CD4-positive, alpha-beta T cell (primary cell): ENCODE results near the gene SIM2. TPM values are rescaled to one million over a fixed set of nuclear protein-coding genes. Genes with fewer than 3 reads are reported as not detected.

Source experiments
- ATAC-seq: fragments of 200-7000 bp; cut with Tn5 transposase; one replicate; pipeline ENCODE4 v1.10.0; 2022; ENCODE audit warnings: mild to moderate bottlenecking; ENCODE audit not compliant: poor library complexity
- CTCF ChIA-PET: fragments of 350-600 bp; sonication (Branson Sonifier 250); formaldehyde crosslinking; loops from one replicate; lab custom pipeline; 2021; ENCODE audit warnings: antibody characterized with exemption, inconsistent platforms; lab: Charles Lee
- POLR2A ChIA-PET: fragments of 350-600 bp; sonication (Branson Sonifier 250); formaldehyde crosslinking; loops from one replicate; lab custom pipeline; 2021; ENCODE audit warnings: antibody characterized with exemption, inconsistent platforms; lab: Charles Lee
- DNase-seq, 14 experiments: peaks; one replicate each; pipeline ENCODE4 v3.0.0-alpha.2; 2013 to 2020; ENCODE audit warnings: mixed read lengths in 2 of 14
- H3K27ac ChIP-seq, 2 donors: one replicate each; pipeline versions ENCODE4 v1.5.1 to v1.7.0; 2013; ENCODE audit warnings: low read length in 2 of 2, low read depth in 1 of 2, mild to moderate bottlenecking in 1 of 2
- H3K27me3 ChIP-seq, 2 experiments: 1 replicate in 1 of 2; 2 replicates in 1 of 2; pipeline versions ENCODE4 v1.6.1 to v1.7.0; 2013; ENCODE audit warnings: low read length in 2 of 2, control low read depth in 1 of 2, mild to moderate bottlenecking in 1 of 2, moderate library complexity in 1 of 2; ENCODE audit not compliant: insufficient read depth in 2 of 2, control insufficient read depth in 1 of 2
- H3K36me3 ChIP-seq: one replicate; pipeline ENCODE4 v1.6.1; 2013; ENCODE audit warnings: low read length, control low read depth; ENCODE audit not compliant: insufficient read depth
- H3K4me1 ChIP-seq: one replicate; pipeline ENCODE4 v1.6.1; 2013; ENCODE audit warnings: low read length, control low read depth; ENCODE audit not compliant: insufficient read depth
- H3K4me3 ChIP-seq: one replicate; pipeline ENCODE4 v1.5.1; 2013; ENCODE audit warnings: mild to moderate bottlenecking, low read length, moderate library complexity
- H3K9me3 ChIP-seq, 2 experiments: 1 replicate in 1 of 2; 2 replicates in 1 of 2; pipeline versions ENCODE4 v1.6.1 to v1.7.0; 2013; ENCODE audit warnings: low read length in 2 of 2, mild to moderate bottlenecking in 2 of 2, control low read depth in 1 of 2, moderate library complexity in 1 of 2; ENCODE audit not compliant: control insufficient read depth in 1 of 2, insufficient read depth in 1 of 2
- H3K27ac Mint-ChIP-seq: one replicate; pipeline ENCODE4 v1.8.0; 2020; ENCODE audit warnings: mixed read lengths
- H3K27me3 Mint-ChIP-seq: one replicate; pipeline ENCODE4 v1.8.0; 2021; ENCODE audit warnings: mixed read lengths
- H3K36me3 Mint-ChIP-seq: one replicate; pipeline ENCODE4 v1.8.0; 2021; ENCODE audit warnings: low read depth, mixed read lengths
- H3K4me1 Mint-ChIP-seq: one replicate; pipeline ENCODE4 v1.8.0; 2021; ENCODE audit warnings: low read depth, mixed read lengths
- H3K4me3 Mint-ChIP-seq: one replicate; pipeline ENCODE4 v1.8.0; 2020; ENCODE audit warnings: mild to moderate bottlenecking, mixed read lengths
- H3K9me3 Mint-ChIP-seq: one replicate; pipeline ENCODE4 v1.8.0; 2020; ENCODE audit warnings: mixed read lengths
- intact Hi-C, 2 experiments: fragments of 100-400 bp; cut with DNase I in 1 of 2; cut with micrococcal nuclease in 1 of 2; formaldehyde crosslinking; loops; one replicate each; pipeline versions ENCODE4 v1.15.1 to v1.9.0; 2023 to 2025; cut with DNase I, micrococcal nuclease
- total RNA-seq, 174 experiments: library from RNA in 2 of 174; stranded (reverse) in 2 of 174; gene quantifications; one replicate each; pipeline ENCODE4 v1.2.3 and lab custom pipeline; 2021 to 2026
- TF ChIP-seq, protein P1 (sequence below): fragments of 200-600 bp; IDR thresholded peaks from one replicate; pipeline ENCODE4 v1.8.0; 2022; ENCODE audit warnings: antibody characterized with exemption, mild to moderate bottlenecking

The SIM2 gene
- total RNA-seq, 2 experiments from 2014 or later: not detected

DNA sequence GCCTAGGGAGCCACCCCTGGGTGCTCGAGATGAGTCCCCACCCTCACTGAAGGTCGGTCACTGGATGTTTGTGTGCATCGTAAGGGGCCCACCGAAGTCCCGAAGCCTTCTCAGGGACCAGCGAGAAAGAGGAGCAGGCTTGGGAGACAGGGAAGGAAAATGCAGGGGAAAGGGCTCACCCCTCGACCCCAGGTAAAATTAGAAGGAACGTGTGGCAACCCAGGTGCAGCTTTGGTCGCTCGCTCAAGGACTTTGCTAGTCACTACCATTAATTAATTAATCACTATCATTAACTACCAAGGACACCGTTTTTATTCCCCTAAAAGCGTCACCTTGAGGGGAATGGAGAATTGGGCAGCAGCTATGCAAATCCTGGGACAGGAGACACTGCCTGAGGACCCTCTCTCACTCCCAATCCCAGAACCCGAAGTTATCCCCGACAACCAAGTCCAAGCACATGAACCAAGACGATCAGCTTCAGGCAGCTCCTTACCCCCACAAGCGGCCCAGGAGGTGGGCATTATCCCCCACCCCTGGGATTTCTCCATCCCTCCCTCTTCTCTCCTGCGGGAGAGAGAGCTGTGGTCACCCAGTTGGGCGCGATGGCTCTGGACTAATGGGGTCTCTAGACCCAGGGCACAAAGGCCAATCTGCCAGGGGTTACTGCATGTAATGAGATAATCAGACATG lies 4.2 kb upstream of the SIM2 start:
- intact Hi-C loops: loop anchor here (5.0 to 10.0 kb wide), 2 partner anchors 107 to 110 kb away; no protein-coding TSS in a partner anchor
- Histone ChIP-seq H3K4me1 (peaks cover 18% of the 10 kb centered on the region), H3K4me3 (no peak overlapping the region), H3K9me3 (peaks cover 0 to 43% of the 10 kb centered on the region in 2 experiments), H3K27me3 (peaks cover 75 to 84% of the 10 kb centered on the region in 2 experiments), H3K27ac (no peak overlapping the region), H3K36me3 (no peaks in the 10 kb centered on the region)
- POLR2A ChIA-PET: no interaction called here
- Mint-ChIP-seq H3K36me3 (no peaks in the 10 kb centered on the region), H3K4me3 (no peak overlapping the region), H3K27ac (no peak overlapping the region), H3K27me3 (peaks cover 73% of the 10 kb centered on the region), H3K4me1 (peaks cover 25% of the 10 kb centered on the region), H3K9me3 (no peaks in the 10 kb centered on the region)
- CTCF ChIA-PET: no interaction called here
- TF ChIP-seq, protein P1, sequence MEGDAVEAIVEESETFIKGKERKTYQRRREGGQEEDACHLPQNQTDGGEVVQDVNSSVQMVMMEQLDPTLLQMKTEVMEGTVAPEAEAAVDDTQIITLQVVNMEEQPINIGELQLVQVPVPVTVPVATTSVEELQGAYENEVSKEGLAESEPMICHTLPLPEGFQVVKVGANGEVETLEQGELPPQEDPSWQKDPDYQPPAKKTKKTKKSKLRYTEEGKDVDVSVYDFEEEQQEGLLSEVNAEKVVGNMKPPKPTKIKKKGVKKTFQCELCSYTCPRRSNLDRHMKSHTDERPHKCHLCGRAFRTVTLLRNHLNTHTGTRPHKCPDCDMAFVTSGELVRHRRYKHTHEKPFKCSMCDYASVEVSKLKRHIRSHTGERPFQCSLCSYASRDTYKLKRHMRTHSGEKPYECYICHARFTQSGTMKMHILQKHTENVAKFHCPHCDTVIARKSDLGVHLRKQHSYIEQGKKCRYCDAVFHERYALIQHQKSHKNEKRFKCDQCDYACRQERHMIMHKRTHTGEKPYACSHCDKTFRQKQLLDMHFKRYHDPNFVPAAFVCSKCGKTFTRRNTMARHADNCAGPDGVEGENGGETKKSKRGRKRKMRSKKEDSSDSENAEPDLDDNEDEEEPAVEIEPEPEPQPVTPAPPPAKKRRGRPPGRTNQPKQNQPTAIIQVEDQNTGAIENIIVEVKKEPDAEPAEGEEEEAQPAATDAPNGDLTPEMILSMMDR: no peak
- ATAC-seq: no peak
- no peak for DNase-seq

DNA sequence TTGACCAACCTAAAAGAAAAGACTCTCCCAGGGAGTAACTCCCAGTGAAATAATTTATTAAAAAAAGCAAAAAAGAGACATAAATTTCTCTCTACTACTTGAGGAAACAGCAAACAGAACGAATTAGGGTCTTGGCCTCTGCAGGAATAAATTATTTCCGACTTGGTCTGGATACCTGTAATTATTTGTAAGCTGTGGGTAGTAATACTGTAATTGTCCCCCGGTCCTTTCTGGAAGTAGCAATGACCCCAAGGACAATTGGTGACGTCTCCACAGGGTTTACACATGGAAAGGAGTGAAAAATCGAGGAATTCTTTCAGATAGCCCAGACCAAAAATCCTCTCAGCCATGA lies 3.7 kb upstream of the SIM2 start:
- peaks cover 18% of the 10 kb centered on the region for H3K4me1 ChIP-seq
- H3K27ac Mint-ChIP-seq: no peak overlapping the region
- H3K27ac ChIP-seq: no peak overlapping the region
- POLR2A ChIA-PET: no interaction called here
- H3K27me3 ChIP-seq: peaks cover 74 to 85% of the 10 kb centered on the region in 2 experiments
- H3K36me3 Mint-ChIP-seq: no peaks in the 10 kb centered on the region
- peaks cover 29% of the 10 kb centered on the region for H3K4me1 Mint-ChIP-seq
- H3K27me3 Mint-ChIP-seq: peaks cover 72% of the 10 kb centered on the region
- no peaks in the 10 kb centered on the region for H3K36me3 ChIP-seq
- intact Hi-C loops: loop anchor here in 1 of 2 experiments (10.0 kb wide), 1 partner anchor 110 kb away; no protein-coding TSS in a partner anchor
- DNase-seq (no peak), ATAC-seq (no peak)
- no peak overlapping the region for H3K4me3 ChIP-seq
- TF ChIP-seq, protein P1: no peak
- CTCF ChIA-PET: no interaction called here
- no peak overlapping the region for H3K4me3 Mint-ChIP-seq
- peaks cover 0 to 43% of the 10 kb centered on the region in 2 experiments for H3K9me3 ChIP-seq
- H3K9me3 Mint-ChIP-seq: no peaks in the 10 kb centered on the region

DNA sequence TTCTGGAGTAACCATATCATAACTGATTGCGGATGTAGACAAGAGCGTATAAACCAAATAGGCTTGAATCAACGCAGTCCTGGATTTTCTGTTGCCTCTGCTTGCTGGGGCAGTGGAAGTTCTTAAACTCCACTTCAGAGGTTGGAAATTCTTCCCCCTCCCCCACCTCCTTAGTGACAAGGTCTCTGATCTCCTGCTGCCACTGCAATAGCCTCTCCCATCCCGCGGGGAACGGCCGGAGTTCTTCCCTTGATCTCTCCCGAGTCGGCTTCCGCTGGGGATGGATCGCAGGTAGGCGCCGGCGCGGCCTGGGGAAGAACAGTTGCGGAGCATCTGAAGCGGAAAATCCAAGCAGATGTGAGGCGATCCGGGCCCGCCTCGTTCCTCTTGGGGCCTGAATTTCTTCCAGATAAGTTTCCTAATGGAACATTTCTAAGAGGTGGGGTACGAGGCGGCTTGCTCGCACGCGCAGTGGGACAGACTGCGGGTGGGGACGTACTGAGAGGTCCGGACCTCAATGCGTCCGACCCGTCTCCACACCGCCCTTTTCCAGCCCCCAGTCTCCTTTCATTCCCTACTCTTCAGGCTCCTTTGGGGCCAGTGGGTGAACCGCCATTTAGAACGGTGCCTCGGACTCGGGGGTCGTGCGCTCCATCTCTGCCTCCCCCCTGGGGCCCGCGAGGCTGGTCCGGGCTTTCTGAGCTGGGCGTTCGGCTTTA lies 3.1 kb upstream of the SIM2 start:
- Histone ChIP-seq H3K4me3 (no peak overlapping the region), H3K4me1 (peaks cover 23% of the 10 kb centered on the region), H3K9me3 (peaks cover 0 to 49% of the 10 kb centered on the region in 2 experiments), H3K27me3 (peaks cover 79 to 91% of the 10 kb centered on the region in 2 experiments), H3K27ac (no peak overlapping the region), H3K36me3 (no peaks in the 10 kb centered on the region)
- ATAC-seq (no peak), DNase-seq (no peak)
- intact Hi-C loops: loop anchor here in 1 of 2 experiments (10.0 kb wide), 1 partner anchor 111 kb away; no protein-coding TSS in a partner anchor
- H3K9me3 Mint-ChIP-seq: no peaks in the 10 kb centered on the region
- TF ChIP-seq, protein P1: no peak
- H3K27ac Mint-ChIP-seq: no peak overlapping the region
- H3K4me1 Mint-ChIP-seq: peaks cover 34% of the 10 kb centered on the region
- H3K27me3 Mint-ChIP-seq: peaks cover 72% of the 10 kb centered on the region
- ChIA-PET POLR2A (no interaction called here), CTCF (no interaction called here)
- H3K4me3 Mint-ChIP-seq: no peak overlapping the region
- no peaks in the 10 kb centered on the region for H3K36me3 Mint-ChIP-seq
